GM12878 (cell line): ENCODE results near the gene GRK5.

Experiments used
- CBX5 ChIP-seq: sonication (generic); IDR thresholded peaks from 2 replicates; pipeline ENCODE4 v1.6.1; 2016; ENCODE audit warnings: low read depth, moderate library complexity, mild to moderate bottlenecking, inconsistent platforms
- NRF1 ChIP-seq: conservative IDR thresholded peaks from 2 replicates; pipeline ENCODE4 v1.6.1; 2011; ENCODE audit warnings: mild to moderate bottlenecking, low read depth, low read length, improper control_type of control experiment
- RUNX3 ChIP-seq: IDR thresholded peaks from 2 replicates; pipeline ENCODE4 v1.6.1; 2012; ENCODE audit warnings: low read length, inconsistent platforms
- TBL1XR1 ChIP-seq: IDR thresholded peaks from 2 replicates; pipeline ENCODE4 v1.6.1; 2012; ENCODE audit warnings: low read depth, low read length, improper control_type of control experiment
- TCF7 ChIP-seq: IDR thresholded peaks from 2 replicates; pipeline ENCODE4 v1.6.1; 2014; ENCODE audit warnings: antibody characterized with exemption, borderline replicate concordance
- TF ChIP-seq, protein P1 (sequence below): IDR thresholded peaks from 2 replicates; pipeline ENCODE4 v1.6.1; 2011; ENCODE audit warnings: low read depth, low read length, improper control_type of control experiment, borderline replicate concordance

DNA sequence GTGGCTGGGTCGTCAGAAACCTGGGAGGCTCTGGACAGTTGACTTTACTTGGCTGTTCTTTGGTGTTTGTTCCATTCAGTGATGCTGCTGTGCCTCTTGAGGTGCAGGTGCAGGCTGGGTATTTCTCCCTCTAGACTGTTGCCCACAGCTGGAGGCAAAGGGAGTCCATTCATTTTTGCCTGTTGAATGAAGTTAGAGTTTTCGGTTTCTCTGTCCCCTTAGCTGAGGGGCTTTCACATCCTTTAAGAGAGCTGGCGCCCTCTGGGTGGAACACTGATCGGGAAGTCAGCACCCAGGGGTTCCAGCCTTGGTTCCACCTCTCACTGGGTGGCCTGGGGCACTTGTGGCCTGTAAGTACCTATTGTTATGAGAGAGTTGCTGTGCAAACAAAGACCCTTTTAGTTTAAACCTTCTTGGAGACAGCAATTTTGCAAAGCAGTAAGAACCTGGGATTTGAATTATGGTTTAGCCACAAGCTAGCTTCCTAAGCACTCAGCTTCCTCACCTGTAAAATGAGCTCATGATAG lies 67.2 kb downstream of the GRK5 start:
- TF ChIP-seq, protein P1, sequence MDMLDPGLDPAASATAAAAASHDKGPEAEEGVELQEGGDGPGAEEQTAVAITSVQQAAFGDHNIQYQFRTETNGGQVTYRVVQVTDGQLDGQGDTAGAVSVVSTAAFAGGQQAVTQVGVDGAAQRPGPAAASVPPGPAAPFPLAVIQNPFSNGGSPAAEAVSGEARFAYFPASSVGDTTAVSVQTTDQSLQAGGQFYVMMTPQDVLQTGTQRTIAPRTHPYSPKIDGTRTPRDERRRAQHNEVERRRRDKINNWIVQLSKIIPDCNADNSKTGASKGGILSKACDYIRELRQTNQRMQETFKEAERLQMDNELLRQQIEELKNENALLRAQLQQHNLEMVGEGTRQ = no peak
- TF ChIP-seq RUNX3 (no peak), CBX5 (no peak), TBL1XR1 (no peak), NRF1 (no peak), TCF7 (no peak)
